Germinal center (tissue), 1 donor: ENCODE results near the gene RPL35.

ENCODE experiments used
- DNase-seq: peaks from one replicate; pipeline ENCODE4 v3.0.0; 2012; ENCODE audit warnings: mixed read lengths, low spot score

Gene RPL35

DNA sequence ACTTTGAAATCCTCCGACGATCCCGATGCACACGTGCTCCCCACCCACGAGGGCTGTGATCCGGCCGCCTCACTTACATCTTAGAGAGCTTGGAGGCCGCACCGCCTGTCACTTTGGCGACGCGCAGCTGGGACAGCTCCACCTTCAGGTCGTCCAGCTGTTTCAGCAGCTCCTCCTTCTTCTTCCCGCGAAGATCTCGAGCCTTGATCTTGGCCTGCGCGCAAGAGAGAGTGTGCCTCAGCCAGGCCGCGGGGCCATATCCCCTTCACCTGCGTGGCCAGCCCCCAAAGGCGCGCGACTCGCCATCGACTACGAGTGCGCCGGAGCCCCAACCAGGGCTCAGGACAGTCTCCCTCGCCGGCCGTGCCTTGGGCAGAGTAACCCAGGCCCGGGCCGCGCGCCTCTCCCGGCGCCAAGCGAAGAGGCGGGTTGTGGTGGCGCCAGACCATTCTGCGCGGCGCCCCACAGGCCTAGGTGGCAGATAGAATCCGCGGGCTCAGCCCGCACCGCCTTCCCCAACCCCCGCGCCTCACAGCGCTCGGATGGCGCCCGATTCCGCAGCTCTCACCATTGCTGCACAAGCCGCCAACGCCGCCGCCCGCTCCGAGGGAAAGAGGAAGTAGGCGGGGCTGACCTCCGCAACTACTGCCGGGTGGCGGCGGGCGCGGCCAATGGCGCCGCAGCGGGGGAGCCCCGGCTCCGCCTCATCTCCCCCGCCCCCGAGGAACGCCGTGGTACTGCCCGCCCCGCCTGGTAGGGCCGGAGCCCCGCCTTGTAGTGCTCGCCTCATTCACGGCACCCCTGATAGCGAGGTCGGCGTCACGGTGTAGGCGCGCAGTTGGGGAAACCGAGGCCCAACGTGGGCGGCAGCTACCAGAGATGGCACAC lies at the start of gene RPL35, which contains the start of gene ARPC5L:
RPL35 (minus strand) TSS at position 616 of the 888 bp plus-strand sequence; CDS start at position 571, 45 bp downstream.
ARPC5L (plus strand) TSS at position 789 of the 888 bp plus-strand sequence. CDS start 7,161 bp downstream, outside the sequence.
- DNase-seq = peak; percentile 99

DNA sequence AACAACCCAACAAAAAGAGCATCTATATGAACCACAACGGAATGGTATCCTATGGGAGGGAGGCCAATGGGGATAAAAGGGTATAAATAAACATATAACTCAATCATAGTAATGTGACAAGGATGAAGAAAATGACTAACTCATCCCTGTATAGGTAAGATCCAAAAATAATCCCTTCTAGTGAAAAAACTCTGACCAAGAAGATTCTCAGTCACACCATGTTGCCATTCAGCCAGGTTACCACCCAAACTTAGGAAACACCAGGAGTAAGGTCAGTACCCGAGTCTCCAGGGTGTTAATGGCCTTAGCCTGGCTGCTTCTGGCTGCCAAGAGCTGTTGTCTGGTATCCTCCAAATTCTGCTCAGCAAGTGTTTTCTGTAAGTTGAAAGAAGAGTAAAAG lies 46.3 kb upstream of the RPL35 start:
- DNase-seq = no peak

DNA sequence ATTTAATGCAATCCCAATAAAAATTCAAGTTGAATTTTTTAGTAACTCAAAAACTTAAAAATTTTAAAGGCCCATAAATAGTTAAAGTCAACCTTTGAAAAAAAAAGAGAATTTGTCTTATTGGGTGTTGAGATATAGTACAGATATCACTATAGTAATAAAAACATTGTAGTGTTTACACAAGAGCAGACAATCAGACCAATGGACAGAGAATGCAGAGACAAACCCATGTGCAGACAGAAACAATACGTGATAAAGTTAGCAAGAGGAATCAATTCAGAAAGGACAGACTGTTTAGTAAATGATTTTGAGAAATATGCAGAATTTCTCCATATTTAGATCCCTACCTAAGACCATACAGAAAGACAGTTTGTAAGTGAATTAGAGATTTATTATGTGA lies 45.2 kb upstream of the RPL35 start:
- no peak for DNase-seq

DNA sequence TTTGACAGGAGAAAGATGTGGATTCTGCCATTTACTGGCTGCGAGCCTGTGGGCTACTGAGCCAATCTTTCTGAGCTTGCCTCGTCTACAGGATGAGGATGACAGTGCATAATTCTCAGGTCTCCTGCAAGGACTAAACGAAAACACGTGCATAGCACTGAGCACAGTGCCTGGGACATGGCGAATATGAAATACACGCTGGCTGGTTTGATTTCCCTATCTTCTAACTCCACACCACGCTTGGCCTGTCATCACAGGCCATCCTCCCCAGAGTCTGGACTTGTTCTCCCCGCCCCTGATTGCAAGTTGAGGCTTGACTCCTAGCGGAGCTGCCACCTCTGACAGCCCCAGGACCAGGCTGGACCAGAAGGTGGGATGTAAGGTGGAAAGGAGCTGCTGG lies 38.1 kb upstream of the RPL35 start:
- no peak for DNase-seq

DNA sequence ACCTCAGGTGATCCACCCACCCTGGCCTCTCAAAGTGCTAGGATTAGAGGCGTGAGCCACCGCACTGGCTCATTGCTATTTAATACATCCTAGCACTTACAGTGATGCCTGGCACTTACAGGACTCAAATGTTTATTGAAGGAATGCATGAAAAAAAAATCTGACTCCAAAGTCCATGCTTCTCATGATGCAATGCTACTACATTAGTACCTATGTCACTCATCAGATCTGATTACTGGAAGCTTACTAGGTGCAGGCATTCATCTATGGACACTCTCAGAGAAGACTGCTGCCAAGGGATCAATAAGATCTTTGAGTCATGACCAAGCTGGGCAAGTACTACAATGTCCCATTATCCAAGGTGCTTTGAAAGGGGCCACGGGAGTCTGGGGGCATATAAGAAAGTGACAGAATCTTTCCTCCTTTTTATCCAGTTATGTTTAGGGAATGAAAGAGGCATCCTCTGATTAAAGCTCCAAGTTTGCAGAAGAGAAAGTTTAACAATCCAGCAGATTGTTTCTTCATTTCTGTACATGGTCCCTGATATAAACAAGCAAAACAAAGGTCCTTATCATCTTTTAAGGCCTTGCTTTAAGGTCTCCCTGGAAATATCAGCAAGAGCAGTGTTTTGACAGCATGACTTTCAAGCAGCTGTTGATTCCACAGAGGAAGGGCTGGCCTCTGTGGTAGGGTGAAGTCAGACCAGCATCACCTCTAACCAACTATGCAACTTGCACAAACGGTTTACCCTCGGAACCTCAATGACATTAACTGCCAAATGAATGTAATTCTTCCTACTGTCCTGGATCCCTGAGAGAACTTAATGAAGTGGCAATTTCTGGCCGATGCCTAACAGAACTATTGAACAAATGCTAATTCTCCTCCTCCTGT lies 36.1 kb upstream of the RPL35 start:
- DNase-seq = no peak

DNA sequence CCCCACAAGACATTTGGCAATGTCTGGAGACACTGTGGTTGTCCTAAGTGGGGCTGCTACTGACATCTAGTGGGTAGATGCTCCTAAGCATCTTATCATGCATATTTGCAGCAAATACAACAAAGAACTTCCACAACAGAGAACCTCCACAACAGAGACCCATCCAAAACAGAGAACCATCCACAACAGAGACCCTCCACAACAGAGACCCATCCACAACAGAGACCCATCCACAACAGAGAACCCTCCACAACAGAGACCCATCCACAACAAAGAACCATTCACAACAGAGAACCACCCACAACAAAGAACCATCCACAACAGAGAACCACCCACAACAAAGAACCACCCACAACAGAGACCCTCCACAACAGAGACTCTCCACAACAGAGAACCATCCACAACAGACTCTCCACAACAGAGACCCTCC lies 33.0 kb upstream of the RPL35 start:
- DNase-seq = no peak

DNA sequence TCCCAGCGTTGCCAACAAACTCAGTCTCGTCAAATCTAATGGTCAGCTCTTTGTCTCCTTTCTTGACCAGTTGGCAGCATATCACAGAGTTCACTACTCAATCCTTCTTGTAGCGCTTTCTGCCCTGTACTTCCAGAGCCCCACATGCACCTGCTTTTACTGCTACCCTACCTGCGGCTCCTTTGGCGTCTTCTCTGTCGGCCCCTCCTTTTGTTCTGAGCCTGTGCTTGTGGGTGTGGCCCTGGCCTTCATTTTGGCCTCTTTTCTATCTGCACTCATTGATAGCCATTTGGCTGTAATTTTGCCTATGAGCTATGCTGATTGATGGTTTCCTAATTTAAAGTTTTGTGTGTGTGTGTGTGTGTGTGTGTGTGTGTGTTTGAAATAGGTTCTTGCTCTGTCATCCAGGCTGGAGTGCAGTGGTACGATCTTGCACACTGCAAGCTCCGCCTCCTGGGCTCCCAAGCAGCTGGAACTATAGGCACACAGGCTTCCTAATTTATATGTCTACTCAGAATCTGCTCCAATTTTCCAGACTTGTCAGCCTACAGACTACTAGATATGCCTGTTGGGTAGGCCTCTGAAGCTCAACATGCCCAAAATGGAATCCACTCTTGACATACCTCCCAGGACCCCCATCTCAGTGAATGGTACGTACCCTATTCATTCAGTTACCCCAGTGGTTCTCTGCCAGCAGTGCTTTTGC lies 32.4 kb upstream of the RPL35 start:
- DNase-seq = no peak

DNA sequence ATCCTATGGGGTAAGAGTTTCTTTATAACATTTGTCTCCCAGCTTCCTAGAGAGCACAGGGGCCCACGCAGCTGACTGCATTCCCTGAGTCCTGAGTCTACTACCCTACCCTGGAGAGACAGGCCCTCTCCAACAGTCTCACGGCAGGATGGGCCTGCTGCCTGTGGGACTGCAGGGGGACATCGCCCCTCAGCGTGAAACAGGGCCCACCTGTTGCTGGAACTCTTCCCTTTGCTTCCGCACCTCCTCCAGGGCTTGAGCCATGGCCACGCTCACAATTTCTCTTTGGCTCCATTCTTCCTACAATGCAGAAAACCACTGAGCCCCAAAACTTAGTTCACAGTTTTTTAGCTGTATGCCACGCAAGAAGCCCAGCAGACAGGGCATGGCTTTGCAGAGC lies 28.4 kb upstream of the RPL35 start:
- DNase-seq = no peak

DNA sequence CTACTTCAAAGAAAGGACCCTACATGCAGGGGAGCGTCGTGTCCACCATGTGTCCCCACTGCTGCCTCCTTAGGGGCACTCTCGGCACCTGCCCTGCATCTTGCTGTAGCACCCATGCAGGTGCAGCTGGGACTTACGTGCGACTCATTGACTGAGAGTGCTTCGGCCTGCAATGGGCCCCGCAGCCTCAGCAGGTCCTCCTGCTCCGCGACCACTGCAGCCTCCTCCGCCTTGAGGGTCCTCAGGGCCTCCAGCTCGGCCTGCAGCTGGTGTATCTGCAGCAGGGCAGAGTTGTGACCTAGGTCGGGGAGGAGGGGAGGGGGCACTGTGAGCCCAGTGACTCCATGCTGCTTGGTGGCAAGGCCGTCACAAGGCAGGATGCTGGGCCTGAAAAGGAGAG lies 27.2 kb upstream of the RPL35 start:
- no peak for DNase-seq

DNA sequence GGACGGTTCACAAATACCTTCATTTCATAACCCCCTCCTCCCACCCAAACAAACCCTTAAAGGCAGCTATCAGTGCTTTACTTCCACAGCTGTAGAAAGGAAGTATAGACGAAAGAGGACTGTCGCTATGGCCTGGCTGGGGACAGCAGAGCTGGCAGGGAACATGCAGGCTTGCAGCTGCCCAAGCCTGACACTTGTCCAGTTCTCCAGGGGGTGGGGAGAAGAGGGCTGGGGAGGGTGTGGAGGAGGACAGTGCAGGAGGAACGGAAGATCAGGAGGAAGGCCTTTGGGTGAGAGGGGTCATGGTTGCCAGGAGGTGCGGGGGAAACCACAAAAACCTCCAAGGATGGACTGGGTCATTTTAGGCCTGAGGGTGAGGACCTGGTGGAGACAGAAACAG lies 26.1 kb upstream of the RPL35 start:
- DNase-seq = no peak

DNA sequence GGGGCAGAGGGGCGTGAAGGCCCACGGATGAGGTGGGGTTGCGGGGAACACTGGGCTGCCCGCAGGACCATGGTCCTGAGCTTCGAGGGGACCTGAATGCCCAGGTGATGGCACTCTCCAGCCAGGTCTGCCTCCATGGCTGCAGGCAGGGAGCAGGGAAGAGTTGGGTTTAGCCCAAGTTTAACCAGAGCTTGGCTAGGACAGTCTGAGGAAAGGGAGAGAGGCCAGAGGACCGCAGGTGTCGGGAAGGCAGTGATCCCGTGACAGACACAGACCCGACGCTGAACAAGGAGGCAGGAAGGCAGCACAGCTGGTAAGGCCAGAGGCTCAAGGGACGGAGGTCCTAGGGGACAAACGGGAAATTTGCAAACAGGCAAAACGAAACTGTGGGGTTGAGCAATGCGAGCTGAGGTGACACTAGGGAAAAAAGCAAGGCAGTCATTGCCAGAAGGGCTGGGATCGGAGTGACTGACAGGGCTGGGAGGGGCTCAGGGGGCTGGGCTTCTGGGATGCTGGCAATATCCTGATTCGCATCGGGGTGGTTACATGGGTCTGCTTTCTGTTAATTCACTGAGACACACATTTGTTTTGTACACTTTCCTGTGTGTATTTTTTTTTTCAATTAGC lies 25.2 kb upstream of the RPL35 start:
- DNase-seq = no peak

DNA sequence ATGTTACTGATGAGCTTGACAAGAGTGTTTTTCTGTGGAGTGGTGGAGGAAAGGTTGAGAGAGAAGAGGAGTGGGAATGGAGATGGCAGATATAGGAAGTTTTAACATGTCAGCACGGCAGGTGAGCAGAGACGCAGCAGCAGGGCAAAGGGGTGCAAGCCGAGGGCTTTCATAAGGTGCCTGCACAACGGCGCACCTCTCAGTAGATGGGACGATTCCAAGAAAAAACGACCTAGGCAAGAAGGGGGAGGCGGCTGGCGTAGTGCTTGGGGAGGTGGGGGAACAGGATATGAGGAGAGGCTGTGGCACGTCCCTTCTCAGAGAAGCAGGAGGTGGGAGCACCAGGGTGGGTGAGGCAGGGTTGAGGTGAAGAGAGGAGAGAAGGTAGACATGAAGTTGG lies 24.7 kb upstream of the RPL35 start:
- no peak for DNase-seq

DNA sequence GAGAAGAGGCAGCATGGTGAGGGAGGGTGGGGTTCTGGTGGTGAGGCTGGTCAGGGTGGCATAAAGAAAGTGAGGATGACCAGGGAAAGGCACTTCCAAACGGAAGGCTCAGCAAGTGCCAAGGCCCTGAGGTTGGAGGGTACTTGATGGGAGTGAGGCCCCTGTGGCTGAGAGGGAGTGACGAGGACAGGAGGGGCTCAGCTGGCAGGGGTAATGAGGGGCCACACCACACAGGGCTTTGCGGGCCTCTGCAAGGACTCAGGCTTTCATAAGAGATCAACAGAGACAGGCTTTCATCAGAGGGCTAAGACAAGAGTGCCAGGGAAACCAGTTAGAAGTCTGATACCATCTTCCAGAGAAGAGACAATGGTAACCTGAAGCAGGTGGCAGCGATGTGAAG lies 23.8 kb upstream of the RPL35 start:
- DNase-seq = no peak

DNA sequence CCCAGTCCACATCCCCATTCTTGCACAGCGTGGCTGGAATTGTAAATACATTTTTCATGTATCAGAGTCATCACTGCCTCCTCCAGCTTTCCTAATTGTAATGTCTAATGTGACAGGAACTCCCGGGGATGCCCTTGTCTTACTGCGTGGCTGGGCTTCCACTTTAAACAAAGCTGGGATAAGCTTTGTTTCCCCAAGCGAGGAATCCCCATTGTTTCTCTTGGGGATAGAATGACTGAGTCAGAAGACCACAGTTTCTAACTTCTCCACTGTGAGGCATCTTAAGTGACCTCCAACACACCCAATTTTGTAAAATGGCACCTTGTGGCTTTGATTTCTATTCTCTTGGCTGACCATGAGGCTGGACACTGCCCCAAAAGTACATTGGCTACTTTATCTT lies 22.6 kb upstream of the RPL35 start:
- no peak for DNase-seq

DNA sequence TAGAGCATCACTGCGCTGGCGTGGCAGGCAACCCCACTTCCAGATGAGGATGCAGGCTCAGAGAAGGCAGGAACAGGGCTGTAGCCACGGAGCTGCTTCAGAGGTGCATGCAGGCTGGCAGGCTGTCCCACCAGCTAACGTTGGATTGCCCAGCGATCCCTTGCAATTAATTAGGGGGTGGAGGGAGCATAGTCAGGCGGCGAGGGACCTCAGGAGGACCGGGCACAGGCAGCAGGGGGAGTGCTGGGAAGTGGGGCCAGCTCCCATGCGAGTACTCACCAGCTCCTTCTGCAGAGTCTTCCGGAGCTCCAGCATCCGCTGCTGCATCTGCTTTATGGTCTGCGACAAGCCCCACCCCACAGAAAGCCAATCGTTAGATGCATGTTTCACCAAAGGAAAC lies 20.5 kb upstream of the RPL35 start:
- no peak for DNase-seq

DNA sequence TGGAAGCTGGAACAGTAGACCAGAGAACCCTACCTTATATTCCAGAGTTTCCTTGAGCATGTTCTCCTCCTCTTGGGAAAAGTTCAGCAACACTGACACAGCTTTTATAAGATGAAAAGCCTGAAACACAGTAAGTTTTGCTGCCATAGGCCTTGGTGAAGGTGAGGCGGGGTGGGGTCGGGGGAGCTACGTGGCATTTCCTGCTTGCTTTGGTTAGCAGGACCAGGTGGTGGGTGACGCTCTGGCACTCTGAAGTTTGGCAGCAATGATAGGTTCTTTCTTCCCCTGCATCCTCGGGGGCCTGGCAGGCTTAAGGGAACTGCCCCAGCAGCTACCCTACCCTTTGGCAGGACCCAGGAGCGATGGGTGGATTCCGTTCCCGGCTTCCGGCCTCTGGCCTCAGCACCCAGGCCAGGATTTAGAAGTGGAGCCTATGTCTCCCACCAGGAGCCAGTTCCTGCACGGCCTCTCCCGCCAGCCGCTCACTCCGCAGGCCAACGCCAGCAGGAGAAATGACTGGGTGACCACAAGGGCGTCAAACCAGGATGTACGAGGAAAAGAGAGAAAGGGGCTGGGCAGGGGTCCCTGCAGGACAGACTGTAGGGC lies 19.5 kb upstream of the RPL35 start:
- no peak for DNase-seq

DNA sequence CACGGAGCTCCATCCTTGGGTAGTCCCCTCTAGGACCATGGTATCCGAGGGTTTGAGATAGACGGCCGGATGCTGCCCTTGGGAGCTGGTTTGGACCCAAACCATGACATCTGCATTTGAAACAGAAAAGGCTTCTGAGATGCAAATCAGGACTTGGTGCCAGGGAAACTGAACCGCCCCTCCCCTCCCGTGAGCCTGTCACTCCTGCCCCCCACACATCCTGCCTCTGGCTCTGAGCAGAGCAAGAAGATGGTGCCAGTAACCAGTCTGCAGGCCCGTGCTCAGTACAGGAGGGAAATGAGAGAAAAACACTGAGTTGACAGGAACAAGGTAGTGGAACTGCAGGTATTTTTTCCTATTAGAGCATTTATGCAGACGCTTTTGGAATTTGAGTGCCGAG lies 18.7 kb upstream of the RPL35 start:
- DNase-seq = peak; percentile 52

DNA sequence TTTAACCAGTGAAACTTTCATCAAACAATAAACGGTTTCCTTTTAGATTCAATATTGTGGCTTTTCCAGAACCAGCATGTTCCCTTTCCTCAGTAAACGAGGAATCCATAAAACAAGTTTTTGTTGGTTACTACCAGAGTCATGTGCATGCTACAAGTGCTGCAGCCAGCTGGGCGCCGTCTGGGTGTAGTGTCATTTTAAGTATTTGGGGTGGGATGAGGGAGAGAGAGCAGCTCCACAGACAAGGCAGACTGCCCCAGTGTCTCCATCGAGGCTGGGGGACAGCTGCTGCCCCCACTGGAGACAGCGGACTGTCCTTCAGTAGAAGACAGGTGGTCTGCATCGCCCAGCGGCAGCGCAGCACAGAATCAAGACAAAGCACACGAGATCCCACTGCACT lies 17.5 kb upstream of the RPL35 start:
- no peak for DNase-seq

DNA sequence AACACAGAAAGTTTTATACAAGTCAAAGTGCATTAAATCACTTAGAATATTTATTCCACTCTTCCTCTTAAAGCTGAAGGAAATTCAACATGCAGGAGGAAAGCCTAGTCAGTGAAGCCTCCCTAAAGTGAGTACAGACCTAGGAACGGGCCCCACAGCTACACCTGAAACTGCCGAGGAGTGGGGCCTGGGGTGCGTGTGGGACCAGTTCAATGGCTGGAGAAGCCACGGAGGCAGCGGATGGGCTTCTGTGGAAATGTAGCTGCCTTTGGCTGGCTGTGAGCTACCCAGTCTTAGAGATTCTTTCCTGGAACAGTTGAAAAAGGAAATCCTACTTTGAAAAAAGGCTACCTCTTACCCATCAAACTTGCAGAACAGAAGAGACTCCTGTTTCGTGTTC lies 16.8 kb upstream of the RPL35 start:
- DNase-seq = no peak

DNA sequence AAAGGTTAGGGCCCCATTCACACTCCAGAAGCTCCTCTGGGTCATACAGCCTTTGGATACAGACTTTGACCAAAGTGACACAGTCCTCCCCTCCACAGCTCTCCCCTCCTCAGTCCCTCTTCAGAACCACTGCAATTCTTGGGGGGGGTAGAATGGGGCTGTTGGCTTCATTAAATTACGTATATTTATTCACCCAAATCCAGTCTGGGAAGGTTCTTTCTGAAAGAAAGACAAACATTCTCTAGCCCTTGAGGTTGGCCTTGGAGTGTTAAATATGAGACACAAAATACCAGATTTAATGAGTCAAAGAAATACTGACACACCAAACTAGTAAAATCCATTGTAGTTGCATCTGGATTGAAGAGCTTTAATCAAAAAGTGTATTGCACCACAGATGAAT lies 16.3 kb upstream of the RPL35 start:
- DNase-seq = no peak

DNA sequence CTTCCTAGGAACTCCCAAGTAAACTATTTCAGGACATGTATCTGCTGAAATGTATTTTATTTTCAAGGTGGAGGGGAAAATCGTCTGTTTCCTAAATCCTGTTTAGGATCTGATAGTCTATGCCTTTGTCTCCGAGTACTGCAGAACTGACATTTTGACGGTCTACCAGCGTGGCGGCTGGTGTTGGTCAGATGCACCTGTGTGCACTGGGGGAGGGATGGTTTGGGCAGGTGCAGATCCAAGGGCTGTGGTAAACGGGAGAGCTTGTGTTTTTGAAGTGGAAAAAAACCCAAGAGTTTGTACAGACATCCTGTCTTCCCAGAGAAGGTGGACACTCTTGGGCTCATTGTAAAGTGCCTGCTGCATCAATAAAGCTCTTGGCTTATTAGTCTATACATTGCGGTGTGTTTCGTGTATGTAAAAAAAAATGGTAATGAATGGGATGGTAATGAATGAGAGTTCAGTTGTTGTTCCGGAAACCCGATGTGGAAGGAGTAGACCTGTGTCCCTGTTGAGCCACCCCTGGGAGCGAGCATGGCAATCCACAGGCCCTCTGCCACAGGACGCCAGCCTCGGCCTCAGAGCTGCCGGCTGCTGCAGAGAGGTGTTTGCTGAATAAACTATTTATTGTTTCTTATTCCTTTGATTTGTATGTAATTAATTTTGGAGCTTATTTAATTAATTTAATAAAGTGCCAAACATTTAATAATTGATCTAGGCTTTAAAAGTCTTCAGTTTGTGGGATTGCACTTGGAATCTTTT lies 15.4 kb upstream of the RPL35 start:
- no peak for DNase-seq
